GM12801 (cell line): ENCODE data around the gene STAU1.

Source experiments
- CTCF ChIP-seq: IDR thresholded peaks from one replicate; pipeline ENCODE4 v1.5.1; 2011; ENCODE audit warnings: control low read depth; ENCODE audit not compliant: insufficient read length; ENCODE audit errors: extremely low read depth

STAU1 gene

GRCh38 chr20:49215232-49215631, 27.1 kb upstream of the STAU1 start:
- TF ChIP-seq CTCF, result no peak

- no peak for TF ChIP-seq CTCF
These were observed 26.4 kb upstream of the STAU1 start for GRCh38 chr20:49214571-49214970.

GRCh38 chr20:49210757-49211110, 22.6 kb upstream of the STAU1 start:
- TF ChIP-seq CTCF, result no peak

GRCh38 chr20:49210101-49210756, 22.1 kb upstream of the STAU1 start:
- TF ChIP-seq CTCF, result no peak

GRCh38 chr20:49207076-49207475, 18.9 kb upstream of the STAU1 start:
- TF ChIP-seq CTCF, result no peak

GRCh38 chr20:49203746-49204145, 15.6 kb upstream of the STAU1 start:
- TF ChIP-seq CTCF, result no peak

GRCh38 chr20:49203011-49203410, 14.9 kb upstream of the STAU1 start:
- TF ChIP-seq CTCF, result no peak
